ENCODE measurements around the gene DPM1.
"Not testable (repeated sequence)": the region's sequence is repeated elsewhere in the genome, so short reads cannot be mapped to it uniquely, and the experiment has no call there.

Gene DPM1

DNA sequence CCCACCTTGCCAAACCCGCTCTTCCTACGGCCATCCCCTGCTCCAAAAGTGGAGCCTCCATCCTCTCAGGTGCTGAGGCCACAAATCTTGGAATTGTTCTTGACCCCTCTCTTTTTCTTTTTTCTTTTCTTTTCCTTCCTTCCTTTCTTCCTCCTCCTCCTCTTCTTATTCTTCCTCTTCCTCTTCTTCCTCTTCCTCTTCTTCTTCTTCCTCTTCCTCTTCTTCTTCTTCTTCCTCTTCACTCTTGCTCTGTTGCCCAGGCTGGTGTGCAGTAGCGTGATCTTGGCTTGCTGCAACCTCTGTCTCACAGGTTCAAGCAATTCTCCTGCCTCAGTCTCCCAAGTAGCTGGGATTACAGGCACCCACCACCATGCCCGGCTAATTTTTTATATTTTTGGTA, 20.2 kb upstream of the DPM1 start:
- DNase-seq, result not testable (repeated sequence)

DNA sequence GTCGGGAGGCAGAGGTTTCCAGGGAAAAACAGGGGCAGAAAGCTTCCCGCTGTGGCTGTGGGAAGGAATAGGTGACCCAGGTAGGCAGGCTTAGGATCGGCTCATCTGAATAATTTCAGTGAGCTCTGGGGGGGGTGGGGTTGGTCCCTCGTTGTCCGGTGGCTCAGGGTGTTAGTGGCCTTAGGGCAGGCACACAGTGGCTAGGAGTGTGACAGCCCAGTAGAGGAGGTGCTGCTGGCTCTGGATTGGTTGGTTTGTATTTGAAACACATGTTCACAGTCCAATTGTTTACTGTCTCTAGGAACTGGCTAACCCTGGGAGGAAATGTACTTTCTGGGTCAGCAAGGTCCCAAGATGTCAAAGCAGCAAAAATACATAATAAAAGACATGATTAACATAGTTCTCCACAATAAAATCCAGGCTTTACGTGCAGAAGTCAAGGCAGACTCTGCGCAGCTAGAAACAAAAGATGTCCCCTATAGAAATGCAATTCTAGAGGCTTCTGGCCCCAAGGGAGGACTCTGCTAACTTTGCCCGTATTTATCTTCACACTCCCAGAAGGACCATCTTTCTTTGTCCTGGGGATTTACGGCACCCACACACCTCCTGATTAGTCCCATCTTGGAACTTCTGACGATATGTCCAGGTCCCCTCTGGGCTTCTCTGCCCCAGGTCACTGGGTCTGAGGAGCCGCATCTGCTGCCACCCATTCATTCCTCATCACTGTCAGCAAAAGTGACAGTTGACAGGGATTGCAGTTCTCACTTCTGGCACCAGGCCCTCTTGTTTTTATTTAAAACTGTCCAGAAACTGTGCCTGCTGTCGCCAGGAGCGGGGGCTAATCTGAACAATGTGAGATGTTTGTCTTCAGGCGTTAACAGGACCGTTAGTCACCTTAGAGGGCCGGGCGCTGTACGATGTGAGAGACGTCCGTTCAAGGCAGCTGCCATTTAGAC, 19.0 kb upstream of the DPM1 start:
- DNase-seq, result no peak

- no peak for DNase-seq
Observed at GRCh38 chr20:50975701-50976330, 17.5 kb upstream of the DPM1 start.

DNA sequence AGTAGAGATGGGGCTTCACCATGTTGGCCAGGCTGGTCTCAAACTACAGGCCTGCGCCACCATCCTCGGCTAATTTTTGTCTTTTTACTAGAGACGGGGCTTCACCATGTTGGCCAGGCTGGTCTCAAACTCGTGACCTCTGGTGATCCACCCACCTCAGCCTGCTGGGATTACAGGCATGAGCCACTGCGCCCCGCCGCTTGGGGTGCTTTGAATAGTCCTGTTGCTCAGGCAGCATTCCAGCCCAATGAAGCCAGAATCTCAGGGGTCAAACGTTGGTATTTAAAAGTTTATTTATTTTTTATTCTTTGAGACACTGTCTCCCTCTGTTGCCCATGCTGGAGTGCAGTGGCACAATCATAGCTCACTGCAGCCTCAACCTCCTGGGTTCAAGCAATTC, 11.6 kb upstream of the DPM1 start:
- DNase-seq, result no peak

GRCh38 chr20:50969435-50969834, 11.1 kb upstream of the DPM1 start:
- no peak for DNase-seq

DNA sequence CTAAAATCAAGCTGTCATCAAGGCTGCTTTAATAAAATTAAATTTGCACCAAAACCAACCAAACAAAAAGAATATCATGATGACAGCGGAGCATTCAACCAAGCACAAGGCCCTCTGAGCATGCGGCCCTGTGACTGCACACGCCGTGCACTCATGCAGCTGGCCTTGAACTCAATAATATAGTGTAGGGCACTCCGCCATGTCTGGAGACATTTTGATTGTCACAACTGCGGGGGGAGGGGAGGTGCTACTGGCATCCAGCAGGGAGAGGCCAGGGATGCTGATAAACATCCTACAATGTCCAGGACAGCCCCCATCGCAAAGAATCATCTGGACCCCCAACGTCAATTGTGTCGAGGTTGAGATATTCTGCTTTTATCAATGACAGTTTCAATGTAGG, 10.0 kb upstream of the DPM1 start:
- DNase-seq, result no peak

GRCh38 chr20:50967586-50967985, 9.3 kb upstream of the DPM1 start:
- no peak for DNase-seq

GRCh38 chr20:50959543-50960126, 1.3 kb upstream of the DPM1 start:
- DNase-seq, result no peak

DNA sequence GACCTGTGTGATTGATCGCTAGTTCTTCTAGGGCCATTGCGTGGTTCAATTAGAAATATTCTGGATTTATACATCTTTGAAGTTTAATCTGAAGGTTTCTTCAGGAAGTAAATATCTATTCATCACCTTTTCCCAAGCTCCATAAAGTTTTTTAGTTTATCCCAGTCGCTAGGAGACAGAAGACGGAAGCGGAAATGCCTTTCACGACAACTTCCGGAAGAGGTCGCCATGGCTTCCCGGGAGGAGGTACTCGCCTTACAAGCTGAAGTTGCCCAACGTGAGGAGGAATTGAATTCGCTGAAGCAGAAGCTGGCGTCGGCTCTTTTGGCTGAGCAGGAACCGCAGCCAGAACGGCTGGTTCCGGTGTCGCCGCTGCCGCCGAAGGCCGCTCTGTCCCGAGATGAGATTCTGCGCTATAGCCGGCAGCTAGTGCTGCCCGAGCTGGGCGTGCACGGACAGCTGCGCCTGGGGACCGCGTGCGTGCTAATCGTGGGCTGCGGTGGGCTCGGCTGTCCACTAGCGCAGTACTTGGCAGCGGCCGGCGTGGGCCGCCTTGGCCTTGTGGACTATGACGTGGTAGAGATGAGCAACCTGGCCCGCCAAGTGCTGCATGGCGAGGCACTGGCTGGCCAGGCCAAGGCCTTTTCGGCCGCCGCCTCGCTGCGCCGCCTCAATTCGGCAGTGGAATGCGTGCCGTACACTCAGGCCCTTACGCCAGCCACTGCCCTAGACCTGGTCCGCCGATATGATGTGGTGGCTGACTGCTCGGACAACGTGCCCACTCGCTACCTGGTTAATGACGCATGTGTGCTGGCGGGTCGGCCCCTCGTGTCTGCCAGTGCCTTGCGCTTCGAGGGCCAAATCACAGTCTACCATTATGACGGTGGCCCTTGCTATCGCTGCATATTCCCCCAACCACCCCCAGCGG, 547 bp upstream of the DPM1 start, which contains the start of gene MOCS3:
TSS of gene MOCS3 (plus strand) at position 204 of the 928 bp plus-strand sequence. CDS start at position 229, 25 bp downstream.
- peak; percentile 90 for DNase-seq

DNA sequence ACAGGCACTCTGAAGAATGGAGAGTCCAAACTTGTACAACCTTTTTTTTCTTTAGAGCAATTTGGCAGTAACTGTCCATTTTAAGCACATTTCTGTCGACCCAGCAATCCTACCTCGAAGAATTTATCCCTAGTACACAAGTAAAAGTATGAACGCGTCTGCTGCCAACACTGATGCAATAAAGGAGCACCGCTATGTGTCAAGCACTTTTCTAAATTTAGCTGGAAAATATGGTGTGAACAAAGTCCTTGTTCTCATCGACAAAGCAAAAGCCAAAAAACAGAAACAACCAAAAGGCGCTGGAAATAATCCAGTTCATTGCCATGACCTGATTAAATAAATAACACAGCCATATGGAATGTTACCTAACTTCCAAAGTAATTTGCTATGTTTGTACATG, 1.1 kb downstream of the DPM1 start:
- no peak for DNase-seq

DNA sequence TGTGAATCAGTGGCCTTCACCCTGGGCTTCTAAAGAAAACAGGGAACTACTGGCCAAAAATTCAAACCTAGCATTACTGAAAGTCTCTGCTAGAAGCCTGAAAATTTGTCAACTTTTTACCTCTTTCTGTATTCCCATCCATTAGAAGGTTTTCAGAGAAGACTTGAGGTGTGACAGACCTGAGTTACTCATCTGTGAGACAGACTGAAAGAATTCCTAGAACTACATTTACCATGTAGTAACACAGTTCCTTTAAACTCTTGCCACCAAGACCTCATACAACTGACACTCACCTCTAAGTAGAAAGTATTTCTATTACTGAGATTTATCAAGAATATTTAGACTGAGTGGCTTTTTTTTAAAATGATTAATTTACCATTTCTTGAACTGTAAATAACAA, 4.5 kb downstream of the DPM1 start:
- no peak for DNase-seq

- no peak for DNase-seq
Observed at GRCh38 chr20:50953196-50953595, 5.1 kb downstream of the DPM1 start.

DNA sequence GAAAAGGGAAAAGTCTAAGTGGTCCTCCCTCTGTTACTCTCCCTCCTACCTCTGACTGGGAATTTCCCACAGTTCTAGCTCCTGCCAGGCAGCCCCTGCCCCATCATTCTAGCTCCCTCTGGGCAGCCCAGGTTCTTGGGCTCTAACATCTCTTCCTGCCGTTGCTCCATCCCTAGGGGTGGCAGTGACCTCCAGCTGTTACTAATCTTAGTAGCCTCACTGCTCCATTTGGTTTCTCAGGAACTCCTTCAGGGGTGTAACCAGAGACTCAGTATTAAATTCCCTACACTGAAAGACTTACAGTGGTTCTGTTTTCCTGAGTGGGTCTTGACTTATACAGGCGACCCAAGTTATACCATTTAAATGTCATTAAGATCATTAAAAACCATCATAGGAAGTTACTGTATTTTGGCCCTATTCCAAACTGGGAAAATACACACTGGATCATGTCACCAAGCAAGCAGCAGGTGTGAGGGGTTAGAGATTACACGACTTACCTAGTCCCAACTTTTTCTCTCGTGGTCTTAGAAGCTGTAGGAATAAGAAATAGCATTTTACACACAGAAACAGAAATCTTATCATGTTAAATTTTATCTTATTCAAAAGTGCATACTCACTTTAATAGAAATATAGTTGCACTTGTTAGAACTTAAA, 10.1 kb downstream of the DPM1 start:
- no peak for DNase-seq

- DNase-seq, result no peak
Observed at GRCh38 chr20:50943069-50943468, 15.3 kb downstream of the DPM1 start.

GRCh38 chr20:50933589-50933988, 24.7 kb downstream of the DPM1 start:
- DNase-seq, result no peak

DNA sequence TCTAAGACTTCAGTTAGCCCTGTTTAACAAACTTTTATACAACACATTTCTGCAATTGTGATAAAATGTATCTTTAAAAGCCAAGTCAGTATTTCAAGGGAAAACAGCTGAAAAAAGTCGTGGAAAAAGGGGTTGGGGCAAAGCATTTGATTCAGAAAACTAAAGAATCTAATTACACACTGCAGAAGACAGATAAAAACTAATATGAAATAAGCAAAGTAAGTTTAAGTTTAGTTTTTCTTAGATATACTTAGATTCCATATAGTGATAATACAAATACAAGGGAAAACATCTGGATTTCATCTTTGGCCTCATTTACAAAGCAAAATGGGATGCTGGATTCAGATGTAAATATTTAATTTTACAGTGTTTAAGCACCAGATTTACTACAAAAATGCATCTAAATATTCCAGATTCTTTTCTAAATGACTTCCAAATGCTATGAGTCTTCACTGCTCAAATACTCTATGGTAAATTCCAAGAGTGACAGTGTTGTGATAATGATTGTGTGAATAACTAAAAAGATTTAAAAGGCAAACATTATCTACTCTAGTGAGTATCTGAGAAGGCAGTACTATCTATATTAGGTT, 25.5 kb downstream of the DPM1 start:
- DNase-seq, result no peak

- no peak for DNase-seq
Observed at GRCh38 chr20:50932016-50932485, 26.3 kb downstream of the DPM1 start.

GRCh38 chr20:50931306-50932015, 26.9 kb downstream of the DPM1 start, which contains the start of gene ADNP:
Gene ADNP, minus strand, starts transcription at chr20:50931437. Its CDS starts 27,441 bp downstream, at chr20:50903996.
- DNase-seq, result peak; percentile 94

GRCh38 chr20:50930976-50931305, 27.4 kb downstream of the DPM1 start:
- no peak for DNase-seq

DNA sequence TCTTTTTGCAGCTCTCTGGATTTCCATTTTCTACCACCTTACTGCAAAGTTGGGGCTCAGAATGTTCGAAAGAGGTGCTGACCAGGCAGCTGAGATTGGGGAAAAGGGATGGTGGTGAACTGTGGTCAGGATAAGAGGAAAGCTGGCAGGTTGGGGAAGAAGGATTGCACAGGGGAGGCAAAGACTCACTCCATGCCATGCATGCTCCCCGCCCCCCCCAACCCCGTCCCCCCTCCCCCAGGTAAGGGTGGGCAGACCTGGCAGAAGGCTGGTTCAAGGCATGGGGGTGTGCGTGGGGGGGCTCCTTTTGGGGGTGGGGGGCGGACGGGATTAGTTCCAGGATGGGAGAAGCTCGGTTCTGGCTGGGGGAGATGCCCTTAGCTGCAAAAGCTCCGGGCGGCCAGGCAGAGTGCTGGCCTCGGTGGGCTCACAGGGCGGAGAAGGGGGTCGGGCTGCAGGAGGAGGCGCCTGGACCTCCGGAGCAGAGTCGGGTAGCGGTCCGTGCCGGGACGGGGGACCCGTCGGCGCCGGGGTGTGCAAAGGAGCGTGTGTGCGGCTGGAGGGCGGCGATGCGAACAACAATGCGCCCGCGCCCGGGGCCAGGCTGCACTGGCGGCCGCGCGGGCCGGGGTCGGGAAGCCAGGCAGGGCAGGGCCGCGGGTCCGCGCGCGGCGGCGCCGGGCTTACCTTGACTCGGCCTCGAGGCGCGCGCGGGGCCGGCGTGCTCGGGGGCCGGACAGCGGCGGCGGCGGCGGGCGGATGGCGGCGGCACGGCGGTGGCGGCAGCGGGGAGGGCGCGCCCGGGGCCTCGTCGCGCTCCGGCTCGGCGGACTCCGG, 28.0 kb downstream of the DPM1 start:
- peak; percentile 52 for DNase-seq
